ENCODE results near the gene INTS3.
"Not testable (repeated sequence)": the region's sequence is repeated elsewhere in the genome, so short reads cannot be mapped to it uniquely, and the experiment has no call there.

Gene INTS3

GRCh38 chr1:153750026-153750995 is 22.5 kb downstream of the INTS3 start:
- Histone ChIP-seq H3K9ac (no peak overlapping the region), H3K4me2 (peak overlapping the region; percentile 13; the same call in 1 of the 2 replicates), H3K36me3 (peaks cover 95% of the 10 kb centered on the region), H3K9me3 (no peaks in the 10 kb centered on the region), H3K4me1 (peaks cover 24% of the 10 kb centered on the region), H3K27ac (peak overlapping the region; percentile 53), H3K27me3 (no peaks in the 10 kb centered on the region), H3K4me3 (no peak overlapping the region), H4K20me1 (no peaks in the 10 kb centered on the region)
- no peak for TF ChIP-seq Cebpa-rat (IDR thresholded peaks at IDR 0.05)

- Histone ChIP-seq H3K36me3 (peaks cover 95% of the 10 kb centered on the region), H3K27ac (no peak overlapping the region), H3K4me3 (no peak overlapping the region), H3K9me3 (no peaks in the 10 kb centered on the region), H3K4me1 (peaks cover 24% of the 10 kb centered on the region), H4K20me1 (no peaks in the 10 kb centered on the region), H3K9ac (no peak overlapping the region), H3K27me3 (no peaks in the 10 kb centered on the region), H3K4me2 (no peak overlapping the region)
- no peak for TF ChIP-seq Cebpa-rat (IDR thresholded peaks at IDR 0.05)
Observed at GRCh38 chr1:153752072-153752471, 24.2 kb downstream of the INTS3 start.

- Histone ChIP-seq H3K9me3 (no peaks in the 10 kb centered on the region), H3K4me3 (no peak overlapping the region), H4K20me1 (no peaks in the 10 kb centered on the region), H3K4me1 (peaks cover 24% of the 10 kb centered on the region), H3K36me3 (peaks cover 95% of the 10 kb centered on the region), H3K27me3 (no peaks in the 10 kb centered on the region), H3K27ac (no peak overlapping the region), H3K9ac (no peak overlapping the region), H3K4me2 (no peak overlapping the region)
- TF ChIP-seq Cebpa-rat (IDR thresholded peaks at IDR 0.05), result no peak
Observed at GRCh38 chr1:153752571-153753195, 24.8 kb downstream of the INTS3 start.

- no peak overlapping the region for H3K4me2 ChIP-seq
- peaks cover 96% of the 10 kb centered on the region for H3K36me3 ChIP-seq
- TF ChIP-seq Cebpa-rat (IDR thresholded peaks at IDR 0.05), result no peak
- no peaks in the 10 kb centered on the region for H3K9me3 ChIP-seq
- H4K20me1 ChIP-seq, result no peaks in the 10 kb centered on the region
- no peak overlapping the region for H3K9ac ChIP-seq
- no peaks in the 10 kb centered on the region for H3K27me3 ChIP-seq
- H3K4me1 ChIP-seq, result peaks cover 21% of the 10 kb centered on the region
- H3K27ac ChIP-seq, result no peak overlapping the region
- no peak overlapping the region for H3K4me3 ChIP-seq
Observed at GRCh38 chr1:153754266-153754665, 26.4 kb downstream of the INTS3 start.

- H3K27me3 ChIP-seq, result no peaks in the 10 kb centered on the region
- H3K27ac ChIP-seq, result no peak overlapping the region
- H3K36me3 ChIP-seq, result peaks cover 100% of the 10 kb centered on the region
- H3K4me1 ChIP-seq, result peaks cover 29% of the 10 kb centered on the region
- H3K4me2 ChIP-seq, result no peak overlapping the region
- no peak for TF ChIP-seq Cebpa-rat (IDR thresholded peaks at IDR 0.05)
- no peak overlapping the region for H3K4me3 ChIP-seq
- H4K20me1 ChIP-seq, result no peaks in the 10 kb centered on the region
- H3K9ac ChIP-seq, result no peak overlapping the region
- H3K9me3 ChIP-seq, result no peaks in the 10 kb centered on the region
Observed at GRCh38 chr1:153760440-153760839, 32.6 kb downstream of the INTS3 start.

- Histone ChIP-seq H3K4me3 (0 out of 2 replicates have a peak overlapping the region, but pooled peaks have one; percentile 18), H3K4me1 (peaks cover 53% of the 10 kb centered on the region), H3K4me2 (peak overlapping the region; percentile 76), H3K9ac (peak overlapping the region; percentile 71), H3K9me3 (no peaks in the 10 kb centered on the region), H3K27me3 (no peaks in the 10 kb centered on the region), H3K27ac (peak overlapping the region; percentile 85), H4K20me1 (no peaks in the 10 kb centered on the region), H3K36me3 (peaks cover 99% of the 10 kb centered on the region)
- no peak for TF ChIP-seq Cebpa-rat (IDR thresholded peaks at IDR 0.05)
Observed at GRCh38 chr1:153763365-153764225, 35.7 kb downstream of the INTS3 start.

- no peak overlapping the region for H3K4me3 ChIP-seq
- TF ChIP-seq Cebpa-rat (IDR thresholded peaks at IDR 0.05), result no peak
- H3K4me1 ChIP-seq, result peaks cover 60% of the 10 kb centered on the region
- peak overlapping the region; percentile 71 for H3K9ac ChIP-seq
- H3K9me3 ChIP-seq, result no peaks in the 10 kb centered on the region
- H3K27ac ChIP-seq, result peak overlapping the region; percentile 85
- peaks cover 97% of the 10 kb centered on the region for H3K36me3 ChIP-seq
- H3K4me2 ChIP-seq, result peak overlapping the region; percentile 76
- H4K20me1 ChIP-seq, result no peaks in the 10 kb centered on the region
- no peaks in the 10 kb centered on the region for H3K27me3 ChIP-seq
Observed at GRCh38 chr1:153764310-153764709, 36.5 kb downstream of the INTS3 start.

- not testable (repeated sequence) for H3K9ac ChIP-seq, H4K20me1 ChIP-seq, H3K4me3 ChIP-seq, H3K27me3 ChIP-seq, H3K9me3 ChIP-seq
- peaks cover 81% of the 10 kb centered on the region for H3K4me1 ChIP-seq
- peak overlapping the region; percentile 100 for H3K27ac ChIP-seq
- H3K36me3 ChIP-seq, result peaks cover 74% of the 10 kb centered on the region
- peak overlapping the region; percentile 22; the same call in 1 of the 2 replicates for H3K4me2 ChIP-seq
Observed at GRCh38 chr1:153766663-153767062, 38.8 kb downstream of the INTS3 start.

GRCh38 chr1:153767519-153767918 is 39.7 kb downstream of the INTS3 start:
- Histone ChIP-seq H3K4me1 (peaks cover 84% of the 10 kb centered on the region), H3K27ac (peak overlapping the region; percentile 100), H3K4me2 (peak overlapping the region; percentile 96), H4K20me1 (no peaks in the 10 kb centered on the region), H3K9me3 (no peaks in the 10 kb centered on the region), H3K9ac (peak overlapping the region; percentile 12; the same call in 1 of the 2 replicates), H3K4me3 (no peak overlapping the region), H3K27me3 (no peaks in the 10 kb centered on the region), H3K36me3 (peaks cover 69% of the 10 kb centered on the region)
- no peak for TF ChIP-seq Cebpa-rat (IDR thresholded peaks at IDR 0.05)

All from BLaER1 (cell line).